ENCODE results near the gene CDIPT.
"Not testable (repeated sequence)": the region's sequence is repeated elsewhere in the genome, so short reads cannot be mapped to it uniquely, and the experiment has no call there.

CDIPT gene

DNA sequence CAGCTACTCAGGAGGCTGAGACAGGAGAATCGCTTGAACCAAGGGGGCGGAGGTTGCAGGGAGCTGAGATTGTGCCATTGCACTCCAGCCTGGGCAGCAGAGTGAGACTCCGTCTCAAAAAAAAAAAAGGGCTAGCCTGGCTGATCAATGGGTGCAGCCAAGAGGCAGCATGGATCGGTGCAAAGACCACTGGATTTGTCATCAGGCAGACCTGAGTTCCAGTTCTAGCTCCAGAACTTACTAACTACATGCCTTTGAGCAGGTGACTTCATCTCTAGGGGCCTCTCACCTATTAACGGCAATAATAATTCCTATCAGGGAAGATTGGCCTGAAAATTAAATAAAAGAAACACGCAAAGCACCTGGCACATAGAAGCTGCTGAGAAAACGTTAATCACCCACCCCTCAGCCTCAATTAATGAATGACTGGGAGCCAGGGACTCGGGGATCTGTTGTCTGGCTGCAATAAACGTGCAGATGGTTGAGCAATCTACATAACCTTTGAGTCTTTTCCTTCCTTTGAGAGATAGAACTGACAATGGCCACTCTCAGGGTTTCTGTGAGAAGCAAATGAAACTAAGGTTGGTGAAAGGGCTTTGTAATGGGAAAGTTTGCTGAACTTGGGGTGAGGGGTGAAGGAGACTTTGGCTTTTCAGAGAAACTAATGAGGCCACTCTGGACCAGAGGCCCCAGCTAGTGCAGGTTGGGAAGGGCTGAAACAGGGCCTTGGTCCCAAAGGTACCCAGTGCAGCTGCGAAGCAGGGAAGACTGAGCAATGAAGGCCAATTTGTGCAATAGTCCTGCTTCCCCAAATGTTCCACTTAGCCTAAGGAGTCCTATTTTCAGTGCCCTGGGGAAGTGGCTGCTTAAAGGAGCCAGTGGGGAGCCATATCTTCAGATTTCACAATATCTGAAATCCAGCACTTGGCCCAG is 28.8 kb upstream of the CDIPT start:
- Histone ChIP-seq H3K4me1 (ENCODE audit: control insufficient read depth, insufficient read depth, low read depth, low read length) (peaks cover 2% of the 10 kb centered on the region), H3K27ac (ENCODE audit: low read length, poor library complexity, severe bottlenecking) (no peak overlapping the region), H3K18ac (ENCODE audit: low read depth in 1 of 2, low read length in 2 of 2) (no peak overlapping the region), H3K4me2 (ENCODE audit: low read length, poor library complexity, severe bottlenecking) (no peak overlapping the region), H3K79me1 (replicated peaks; ENCODE audit: low read length, poor library complexity, severe bottlenecking) (no peaks in the 10 kb centered on the region), H2BK15ac (ENCODE audit: low read depth, poor library complexity, severe bottlenecking) (no peak overlapping the region), H3K27me3 (ENCODE audit: control insufficient read depth in 1 of 2, insufficient read depth in 1 of 2, low read length in 2 of 2) (peaks cover 0 to 20% of the 10 kb centered on the region in 2 experiments), H2AK5ac (ENCODE audit: low read length, severe bottlenecking) (no peak overlapping the region), H3K36me3 (ENCODE audit: control insufficient read depth in 1 of 2, insufficient read depth in 2 of 2, low read depth in 1 of 2, low read length in 2 of 2) (peaks cover 0 to 28% of the 10 kb centered on the region in 2 experiments), H3K9me3 (ENCODE audit: control insufficient read depth, low read length) (no peaks in the 10 kb centered on the region), H3K4ac (ENCODE audit: low read depth in 1 of 2, low read length in 2 of 2) (no peak overlapping the region), H2BK5ac (ENCODE audit: low read depth, low read length, poor library complexity, severe bottlenecking) (no peak overlapping the region), H4K8ac (ENCODE audit: low read length) (no peak overlapping the region), H2BK120ac (ENCODE audit: low read depth, low read length) (no peak overlapping the region), H3K4me3 (ENCODE audit: insufficient read depth in 1 of 2, low read depth in 1 of 2, low read length in 2 of 2) (no peak overlapping the region), H3K9ac (ENCODE audit: low read length) (no peak overlapping the region), H2BK12ac (ENCODE audit: low read length in 2 of 2) (no peak overlapping the region), H2AFZ (ENCODE audit: low read depth, low read length) (no peak overlapping the region), H4K91ac (ENCODE audit: low read length) (no peak overlapping the region), H3K23ac (ENCODE audit: low read length in 2 of 2) (no peak overlapping the region), H3K14ac (ENCODE audit: low read length in 2 of 2) (no peak overlapping the region)
- 83% methylated on average over 10 of the region's 10 CpGs for WGBS
- DNase-seq, result no peak

DNA sequence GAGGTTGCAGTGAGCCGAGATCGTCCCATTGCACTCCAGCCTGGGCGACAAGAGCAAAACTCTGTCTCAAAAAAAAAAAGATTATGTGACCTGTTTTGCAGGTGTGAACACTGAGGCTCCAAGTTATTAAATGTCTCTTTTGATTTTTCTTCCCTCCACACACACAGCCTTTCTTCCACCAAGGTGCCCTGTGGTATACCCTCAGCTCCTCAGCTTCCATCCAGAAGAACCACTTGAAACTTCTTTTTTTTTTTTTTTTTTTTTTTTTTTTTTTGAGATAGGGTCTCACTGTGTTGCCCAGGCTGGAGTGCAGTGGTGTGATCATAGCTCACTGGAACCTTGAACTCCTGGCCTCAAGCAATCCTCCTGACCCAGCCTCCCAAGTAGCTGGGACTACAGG is 26.3 kb upstream of the CDIPT start:
- H3K18ac ChIP-seq (ENCODE audit: low read depth in 1 of 2, low read length in 2 of 2); H3K4ac ChIP-seq (ENCODE audit: low read depth in 1 of 2, low read length in 2 of 2); H3K4me2 ChIP-seq (ENCODE audit: low read length, poor library complexity, severe bottlenecking); H4K8ac ChIP-seq (ENCODE audit: low read length); H3K9me3 ChIP-seq (ENCODE audit: control insufficient read depth, low read length); H3K4me3 ChIP-seq (ENCODE audit: insufficient read depth in 1 of 2, low read depth in 1 of 2, low read length in 2 of 2); H3K23ac ChIP-seq (ENCODE audit: low read length in 2 of 2); H4K91ac ChIP-seq (ENCODE audit: low read length); H3K14ac ChIP-seq (ENCODE audit: low read length in 2 of 2); H2BK15ac ChIP-seq (ENCODE audit: low read depth, poor library complexity, severe bottlenecking); H2AFZ ChIP-seq (ENCODE audit: low read depth, low read length); H2AK5ac ChIP-seq (ENCODE audit: low read length, severe bottlenecking); H3K79me1 ChIP-seq (replicated peaks; ENCODE audit: low read length, poor library complexity, severe bottlenecking); H2BK12ac ChIP-seq (ENCODE audit: low read length in 2 of 2); H3K27ac ChIP-seq (ENCODE audit: low read length, poor library complexity, severe bottlenecking); H2BK120ac ChIP-seq (ENCODE audit: low read depth, low read length); H3K4me1 ChIP-seq (ENCODE audit: control insufficient read depth, insufficient read depth, low read depth, low read length); DNase-seq; H2BK5ac ChIP-seq (ENCODE audit: low read depth, low read length, poor library complexity, severe bottlenecking); H3K9ac ChIP-seq (ENCODE audit: low read length): not testable (repeated sequence)
- Histone ChIP-seq H3K36me3 (ENCODE audit: control insufficient read depth in 1 of 2, insufficient read depth in 2 of 2, low read depth in 1 of 2, low read length in 2 of 2) (peaks cover 0 to 23% of the 10 kb centered on the region in 2 experiments), H3K27me3 (ENCODE audit: control insufficient read depth in 1 of 2, insufficient read depth in 1 of 2, low read length in 2 of 2) (peaks cover 0 to 12% of the 10 kb centered on the region in 2 experiments)
- WGBS, result no CpG with 5 or more reads among the region's 3 CpGs

- Histone ChIP-seq H2BK120ac (ENCODE audit: low read depth, low read length) (no peak overlapping the region), H3K27ac (ENCODE audit: low read length, poor library complexity, severe bottlenecking) (no peak overlapping the region), H2AFZ (ENCODE audit: low read depth, low read length) (no peak overlapping the region), H3K27me3 (ENCODE audit: control insufficient read depth in 1 of 2, insufficient read depth in 1 of 2, low read length in 2 of 2) (peaks cover 0 to 22% of the 10 kb centered on the region in 2 experiments), H2BK5ac (ENCODE audit: low read depth, low read length, poor library complexity, severe bottlenecking) (no peak overlapping the region), H3K79me1 (replicated peaks; ENCODE audit: low read length, poor library complexity, severe bottlenecking) (no peaks in the 10 kb centered on the region), H3K36me3 (ENCODE audit: control insufficient read depth in 1 of 2, insufficient read depth in 2 of 2, low read depth in 1 of 2, low read length in 2 of 2) (peaks cover 0 to 40% of the 10 kb centered on the region in 2 experiments), H3K9ac (ENCODE audit: low read length) (no peak overlapping the region), H2BK12ac (ENCODE audit: low read length in 2 of 2) (no peak overlapping the region), H3K23ac (ENCODE audit: low read length in 2 of 2) (no peak overlapping the region), H3K9me3 (ENCODE audit: control insufficient read depth, low read length) (no peaks in the 10 kb centered on the region), H3K4me2 (ENCODE audit: low read length, poor library complexity, severe bottlenecking) (no peak overlapping the region), H4K91ac (ENCODE audit: low read length) (no peak overlapping the region), H3K18ac (ENCODE audit: low read depth in 1 of 2, low read length in 2 of 2) (no peak overlapping the region), H4K8ac (ENCODE audit: low read length) (no peak overlapping the region), H3K14ac (ENCODE audit: low read length in 2 of 2) (no peak overlapping the region), H3K4me1 (ENCODE audit: control insufficient read depth, insufficient read depth, low read depth, low read length) (no peaks in the 10 kb centered on the region), H2BK15ac (ENCODE audit: low read depth, poor library complexity, severe bottlenecking) (no peak overlapping the region), H3K4me3 (ENCODE audit: insufficient read depth in 1 of 2, low read depth in 1 of 2, low read length in 2 of 2) (no peak overlapping the region), H3K4ac (ENCODE audit: low read depth in 1 of 2, low read length in 2 of 2) (no peak overlapping the region), H2AK5ac (ENCODE audit: low read length, severe bottlenecking) (no peak overlapping the region)
- 86% methylated on average over 6 of the region's 6 CpGs for WGBS
- no peak for DNase-seq
Observed at GRCh38 chr16:29883987-29884386, 21.0 kb upstream of the CDIPT start.

GRCh38 chr16:29881050-29881449 is 18.0 kb upstream of the CDIPT start:
- H3K36me3 ChIP-seq (ENCODE audit: control insufficient read depth in 1 of 2, insufficient read depth in 2 of 2, low read depth in 1 of 2, low read length in 2 of 2), result peaks cover 0 to 43% of the 10 kb centered on the region in 2 experiments
- no peak for DNase-seq
- peaks cover 2% of the 10 kb centered on the region for H3K4me1 ChIP-seq (ENCODE audit: control insufficient read depth, insufficient read depth, low read depth, low read length)
- H3K18ac ChIP-seq (ENCODE audit: low read depth in 1 of 2, low read length in 2 of 2), result no peak overlapping the region
- H2BK12ac ChIP-seq (ENCODE audit: low read length in 2 of 2), result no peak overlapping the region
- H4K8ac ChIP-seq (ENCODE audit: low read length), result no peak overlapping the region
- no peak overlapping the region for H3K27ac ChIP-seq (ENCODE audit: low read length, poor library complexity, severe bottlenecking)
- H2AK5ac ChIP-seq (ENCODE audit: low read length, severe bottlenecking), result no peak overlapping the region
- no peak overlapping the region for H3K4me3 ChIP-seq (ENCODE audit: insufficient read depth in 1 of 2, low read depth in 1 of 2, low read length in 2 of 2)
- H3K9me3 ChIP-seq (ENCODE audit: control insufficient read depth, low read length), result peaks cover 5% of the 10 kb centered on the region
- no peak overlapping the region for H2BK120ac ChIP-seq (ENCODE audit: low read depth, low read length)
- no peaks in the 10 kb centered on the region for H3K79me1 ChIP-seq (replicated peaks; ENCODE audit: low read length, poor library complexity, severe bottlenecking)
- no peak overlapping the region for H2AFZ ChIP-seq (ENCODE audit: low read depth, low read length)
- H3K9ac ChIP-seq (ENCODE audit: low read length), result no peak overlapping the region
- H3K23ac ChIP-seq (ENCODE audit: low read length in 2 of 2), result no peak overlapping the region
- no peak overlapping the region for H4K91ac ChIP-seq (ENCODE audit: low read length)
- H2BK15ac ChIP-seq (ENCODE audit: low read depth, poor library complexity, severe bottlenecking), result no peak overlapping the region
- 100% methylated on average over 3 of the region's 3 CpGs for WGBS
- H3K14ac ChIP-seq (ENCODE audit: low read length in 2 of 2), result no peak overlapping the region
- H2BK5ac ChIP-seq (ENCODE audit: low read depth, low read length, poor library complexity, severe bottlenecking), result no peak overlapping the region
- H3K4ac ChIP-seq (ENCODE audit: low read depth in 1 of 2, low read length in 2 of 2), result no peak overlapping the region
- no peak overlapping the region for H3K4me2 ChIP-seq (ENCODE audit: low read length, poor library complexity, severe bottlenecking)
- H3K27me3 ChIP-seq (ENCODE audit: control insufficient read depth in 1 of 2, insufficient read depth in 1 of 2, low read length in 2 of 2), result peaks cover 20 to 37% of the 10 kb centered on the region in 2 experiments

Measured in mesenchymal stem cell (in vitro differentiated cells and primary cell).